WTC11 (cell line): ENCODE measurements around the gene POLR3A. TPM values are rescaled to one million over a fixed set of nuclear protein-coding genes. Genes with fewer than 3 reads are reported as not detected.

Experiments used
- CREM ChIP-seq: sonication (generic); formaldehyde crosslinking; IDR thresholded peaks from 2 replicates; pipeline ENCODE4 v1.8.1; 2022; ENCODE audit warnings: mild to moderate bottlenecking, missing genetic modification reagents, moderate library complexity
- CTCF ChIP-seq: fragments of 200-600 bp; IDR thresholded peaks from 2 replicates; pipeline ENCODE4 v1.8.0; 2022; ENCODE audit warnings: antibody characterized with exemption
- E2F5 ChIP-seq: sonication (generic); formaldehyde crosslinking; IDR thresholded peaks from 2 replicates; pipeline ENCODE4 v1.8.1; 2022; ENCODE audit warnings: mild to moderate bottlenecking, moderate library complexity, missing genetic modification reagents
- ELF4 ChIP-seq: sonication (generic); formaldehyde crosslinking; IDR thresholded peaks from 2 replicates; pipeline ENCODE4 v1.8.1; 2022; ENCODE audit warnings: low read depth, mild to moderate bottlenecking, moderate library complexity, missing genetic modification reagents
- ETV6 ChIP-seq: sonication (generic); formaldehyde crosslinking; IDR thresholded peaks from 2 replicates; pipeline ENCODE4 v1.8.1; 2022; ENCODE audit warnings: mild to moderate bottlenecking, missing genetic modification reagents
- FOXJ3 ChIP-seq: sonication (generic); formaldehyde crosslinking; IDR thresholded peaks from 2 replicates; pipeline ENCODE4 v1.9.0; 2021; ENCODE audit warnings: missing genetic modification reagents, mild to moderate bottlenecking, borderline replicate concordance
- MLX ChIP-seq: sonication (generic); formaldehyde crosslinking; IDR thresholded peaks from 2 replicates; pipeline ENCODE4 v1.8.1; 2023; ENCODE audit warnings: mild to moderate bottlenecking, missing genetic modification reagents, moderate library complexity
- MXD4 ChIP-seq: fragments of 250-450 bp; sonication (Bioruptor Pico); IDR thresholded peaks from 2 replicates; pipeline ENCODE4 v1.8.0; 2021; ENCODE audit warnings: mild to moderate bottlenecking, moderate library complexity, borderline replicate concordance
- NFYB ChIP-seq: sonication (generic); formaldehyde crosslinking; conservative IDR thresholded peaks from 2 replicates; pipeline ENCODE4 v1.8.0; 2022; ENCODE audit warnings: low read depth, missing genetic modification reagents
- NR1H2 ChIP-seq: sonication (generic); formaldehyde crosslinking; IDR thresholded peaks from 2 replicates; pipeline ENCODE4 v1.9.0; 2021; ENCODE audit warnings: mild to moderate bottlenecking, moderate library complexity, missing genetic modification reagents
- OVOL2 ChIP-seq: fragments of 250-450 bp; sonication (Bioruptor Pico); IDR thresholded peaks from 2 replicates; pipeline ENCODE4 v1.9.0; 2021; ENCODE audit warnings: mild to moderate bottlenecking, borderline replicate concordance
- RORB ChIP-seq: fragments of 250-450 bp; sonication (Bioruptor Pico); IDR thresholded peaks from 2 replicates; pipeline ENCODE4 v1.9.0; 2021; ENCODE audit warnings: mild to moderate bottlenecking
- SOX15 ChIP-seq: fragments of 250-450 bp; sonication (Bioruptor Pico); IDR thresholded peaks from 2 replicates; pipeline ENCODE4 v1.9.0; 2021; ENCODE audit warnings: mild to moderate bottlenecking
- SP1 ChIP-seq: sonication (generic); formaldehyde crosslinking; conservative IDR thresholded peaks from 2 replicates; pipeline ENCODE4 v1.8.1; 2022; ENCODE audit warnings: missing genetic modification reagents
- USF1 ChIP-seq: sonication (generic); formaldehyde crosslinking; IDR thresholded peaks from 2 replicates; pipeline ENCODE4 v1.8.0; 2022; ENCODE audit warnings: mild to moderate bottlenecking, missing genetic modification reagents
- ZBTB21 ChIP-seq: sonication (generic); formaldehyde crosslinking; IDR thresholded peaks from 2 replicates; pipeline ENCODE4 v1.8.1; 2023; ENCODE audit warnings: mild to moderate bottlenecking, missing genetic modification reagents, borderline replicate concordance
- ZNF121 ChIP-seq: sonication (generic); formaldehyde crosslinking; IDR thresholded peaks from 2 replicates; pipeline ENCODE4 v1.8.0; 2023; ENCODE audit warnings: missing genetic modification reagents
- ZNF138 ChIP-seq: sonication (generic); formaldehyde crosslinking; conservative IDR thresholded peaks from 2 replicates; pipeline ENCODE4 v1.8.1; 2022; ENCODE audit warnings: mild to moderate bottlenecking, moderate library complexity, missing genetic modification reagents
- ZNF671 ChIP-seq: fragments of 250-450 bp; sonication (Bioruptor Pico); IDR thresholded peaks from 2 replicates; pipeline ENCODE4 v1.8.0; 2021; ENCODE audit warnings: mild to moderate bottlenecking
- total RNA-seq: library from RNA; stranded (reverse); gene quantifications from 3 replicates; pipeline ENCODE4 v1.2.3, GENCODE V29; 2021
- TF ChIP-seq, protein P1 (sequence below): fragments of 250-450 bp; sonication (Bioruptor Pico); IDR thresholded peaks from 2 replicates; pipeline ENCODE4 v1.8.0; 2021; ENCODE audit warnings: mild to moderate bottlenecking
- TF ChIP-seq, protein P2 (sequence below): sonication (generic); formaldehyde crosslinking; IDR thresholded peaks from 2 replicates; pipeline ENCODE4 v1.8.1; 2023; ENCODE audit warnings: mild to moderate bottlenecking, missing genetic modification reagents, borderline replicate concordance
- TF ChIP-seq, protein P3 (sequence below): sonication (generic); formaldehyde crosslinking; IDR thresholded peaks from 2 replicates; pipeline ENCODE4 v1.8.1; 2022; ENCODE audit warnings: missing genetic modification reagents, borderline replicate concordance
- TF ChIP-seq, protein P4 (sequence below): fragments of 250-450 bp; sonication (Bioruptor Pico); IDR thresholded peaks from 2 replicates; pipeline ENCODE4 v1.9.0; 2021; ENCODE audit warnings: moderate library complexity, mild to moderate bottlenecking, inconsistent platforms, borderline replicate concordance

POLR3A gene
- total RNA-seq, 1 experiment from 2014 or later: 32.2 TPM

- TF ChIP-seq MXD4 (no peak), ZNF121 (CRISPR knock-in tag) (no peak), NR1H2 (CRISPR knock-in tag) (no peak), E2F5 (no peak; the same call in 1 of the 2 replicates), RORB (CRISPR knock-in tag) (no peak), CREM (CRISPR knock-in tag) (peak; percentile 84), ZBTB21 (CRISPR knock-in tag) (no peak), SP1 (peak; percentile 85), ZNF671 (no peak), ETV6 (CRISPR knock-in tag) (peak; percentile 54; the same call in 1 of the 2 replicates), NFYB (CRISPR knock-in tag) (peak; percentile 67), MLX (CRISPR knock-in tag) (no peak), CTCF (no peak), OVOL2 (CRISPR knock-in tag) (no peak), ZNF138 (CRISPR knock-in tag) (no peak), ELF4 (CRISPR knock-in tag) (no peak), FOXJ3 (CRISPR knock-in tag) (no peak), USF1 (CRISPR knock-in tag) (0 out of 2 replicates have a peak, but pooled peaks have one; percentile 36), SOX15 (CRISPR knock-in tag) (no peak)
- TF ChIP-seq, protein P1, sequence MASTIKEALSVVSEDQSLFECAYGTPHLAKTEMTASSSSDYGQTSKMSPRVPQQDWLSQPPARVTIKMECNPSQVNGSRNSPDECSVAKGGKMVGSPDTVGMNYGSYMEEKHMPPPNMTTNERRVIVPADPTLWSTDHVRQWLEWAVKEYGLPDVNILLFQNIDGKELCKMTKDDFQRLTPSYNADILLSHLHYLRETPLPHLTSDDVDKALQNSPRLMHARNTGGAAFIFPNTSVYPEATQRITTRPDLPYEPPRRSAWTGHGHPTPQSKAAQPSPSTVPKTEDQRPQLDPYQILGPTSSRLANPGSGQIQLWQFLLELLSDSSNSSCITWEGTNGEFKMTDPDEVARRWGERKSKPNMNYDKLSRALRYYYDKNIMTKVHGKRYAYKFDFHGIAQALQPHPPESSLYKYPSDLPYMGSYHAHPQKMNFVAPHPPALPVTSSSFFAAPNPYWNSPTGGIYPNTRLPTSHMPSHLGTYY: 0 out of 2 replicates have a peak, but pooled peaks have one; percentile 28
- TF ChIP-seq, protein P2, sequence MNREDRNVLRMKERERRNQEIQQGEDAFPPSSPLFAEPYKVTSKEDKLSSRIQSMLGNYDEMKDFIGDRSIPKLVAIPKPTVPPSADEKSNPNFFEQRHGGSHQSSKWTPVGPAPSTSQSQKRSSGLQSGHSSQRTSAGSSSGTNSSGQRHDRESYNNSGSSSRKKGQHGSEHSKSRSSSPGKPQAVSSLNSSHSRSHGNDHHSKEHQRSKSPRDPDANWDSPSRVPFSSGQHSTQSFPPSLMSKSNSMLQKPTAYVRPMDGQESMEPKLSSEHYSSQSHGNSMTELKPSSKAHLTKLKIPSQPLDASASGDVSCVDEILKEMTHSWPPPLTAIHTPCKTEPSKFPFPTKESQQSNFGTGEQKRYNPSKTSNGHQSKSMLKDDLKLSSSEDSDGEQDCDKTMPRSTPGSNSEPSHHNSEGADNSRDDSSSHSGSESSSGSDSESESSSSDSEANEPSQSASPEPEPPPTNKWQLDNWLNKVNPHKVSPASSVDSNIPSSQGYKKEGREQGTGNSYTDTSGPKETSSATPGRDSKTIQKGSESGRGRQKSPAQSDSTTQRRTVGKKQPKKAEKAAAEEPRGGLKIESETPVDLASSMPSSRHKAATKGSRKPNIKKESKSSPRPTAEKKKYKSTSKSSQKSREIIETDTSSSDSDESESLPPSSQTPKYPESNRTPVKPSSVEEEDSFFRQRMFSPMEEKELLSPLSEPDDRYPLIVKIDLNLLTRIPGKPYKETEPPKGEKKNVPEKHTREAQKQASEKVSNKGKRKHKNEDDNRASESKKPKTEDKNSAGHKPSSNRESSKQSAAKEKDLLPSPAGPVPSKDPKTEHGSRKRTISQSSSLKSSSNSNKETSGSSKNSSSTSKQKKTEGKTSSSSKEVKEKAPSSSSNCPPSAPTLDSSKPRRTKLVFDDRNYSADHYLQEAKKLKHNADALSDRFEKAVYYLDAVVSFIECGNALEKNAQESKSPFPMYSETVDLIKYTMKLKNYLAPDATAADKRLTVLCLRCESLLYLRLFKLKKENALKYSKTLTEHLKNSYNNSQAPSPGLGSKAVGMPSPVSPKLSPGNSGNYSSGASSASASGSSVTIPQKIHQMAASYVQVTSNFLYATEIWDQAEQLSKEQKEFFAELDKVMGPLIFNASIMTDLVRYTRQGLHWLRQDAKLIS (CRISPR knock-in tag): no peak
- TF ChIP-seq, protein P3, sequence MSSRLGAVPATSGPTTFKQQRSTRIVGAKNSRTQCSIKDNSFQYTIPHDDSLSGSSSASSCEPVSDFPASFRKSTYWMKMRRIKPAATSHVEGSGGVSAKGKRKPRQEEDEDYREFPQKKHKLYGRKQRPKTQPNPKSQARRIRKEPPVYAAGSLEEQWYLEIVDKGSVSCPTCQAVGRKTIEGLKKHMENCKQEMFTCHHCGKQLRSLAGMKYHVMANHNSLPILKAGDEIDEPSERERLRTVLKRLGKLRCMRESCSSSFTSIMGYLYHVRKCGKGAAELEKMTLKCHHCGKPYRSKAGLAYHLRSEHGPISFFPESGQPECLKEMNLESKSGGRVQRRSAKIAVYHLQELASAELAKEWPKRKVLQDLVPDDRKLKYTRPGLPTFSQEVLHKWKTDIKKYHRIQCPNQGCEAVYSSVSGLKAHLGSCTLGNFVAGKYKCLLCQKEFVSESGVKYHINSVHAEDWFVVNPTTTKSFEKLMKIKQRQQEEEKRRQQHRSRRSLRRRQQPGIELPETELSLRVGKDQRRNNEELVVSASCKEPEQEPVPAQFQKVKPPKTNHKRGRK: no peak
- TF ChIP-seq, protein P4, sequence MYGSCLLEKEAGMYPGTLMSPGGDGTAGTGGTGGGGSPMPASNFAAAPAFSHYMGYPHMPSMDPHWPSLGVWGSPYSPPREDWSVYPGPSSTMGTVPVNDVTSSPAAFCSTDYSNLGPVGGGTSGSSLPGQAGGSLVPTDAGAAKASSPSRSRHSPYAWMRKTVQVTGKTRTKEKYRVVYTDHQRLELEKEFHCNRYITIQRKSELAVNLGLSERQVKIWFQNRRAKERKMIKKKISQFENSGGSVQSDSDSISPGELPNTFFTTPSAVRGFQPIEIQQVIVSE: no peak
These were observed 4.5 kb upstream of the POLR3A start, which contains the start of gene RPS24 (continued) for GRCh38 chr10:78033637-78034470.
